Kidney (tissue), 14 donors: Measurements from ENCODE around the gene NDUFB7. TPM values are rescaled to one million over a fixed set of nuclear protein-coding genes. Genes with fewer than 3 reads are reported as not detected.
"Not testable (repeated sequence)": the region's sequence is repeated elsewhere in the genome, so short reads cannot be mapped to it uniquely, and the experiment has no call there.

Source experiments
- DNase-seq, 5 donors: peaks; one replicate each; pipeline ENCODE4 v3.0.0-alpha.2; 2013 to 2020
- FAIRE-seq: peaks from 2 replicates; lab custom pipeline; 2012; peaks lifted over from hg19 to GRCh38; lab: Jason Lieb, UNC
- H3K27ac ChIP-seq, 2 donors: one replicate each; pipeline ENCODE4 v1.7.0; 2013; ENCODE audit warnings: low read depth in 2 of 2, low read length in 2 of 2, inconsistent platforms in 1 of 2
- H3K27me3 ChIP-seq: one replicate; pipeline ENCODE4 v1.7.1; 2013; ENCODE audit warnings: low read length, inconsistent platforms; ENCODE audit not compliant: control insufficient read depth, insufficient read depth
- H3K36me3 ChIP-seq, 3 donors: one replicate each; pipeline versions ENCODE4 v1.7.0 to v1.7.1; 2013; ENCODE audit warnings: low read length in 3 of 3, control low read depth in 1 of 3, inconsistent platforms in 1 of 3; ENCODE audit not compliant: insufficient read depth in 3 of 3, control insufficient read depth in 2 of 3
- H3K4me1 ChIP-seq, 3 donors: one replicate each; pipeline versions ENCODE4 v1.7.0 to v1.7.1; 2013; ENCODE audit warnings: low read length in 3 of 3, inconsistent platforms in 1 of 3, low read depth in 1 of 3; ENCODE audit not compliant: control insufficient read depth in 2 of 3, insufficient read depth in 2 of 3
- H3K4me3 ChIP-seq, 3 donors: one replicate each; pipeline versions ENCODE4 v1.7.0 to v1.8.1; 2013; ENCODE audit warnings: low read length in 3 of 3, control low read depth in 1 of 3, inconsistent platforms in 1 of 3
- H3K9ac ChIP-seq, 3 donors: one replicate each; pipeline versions ENCODE4 v1.7.0 to v1.7.1; 2013; ENCODE audit warnings: low read length in 3 of 3, control low read depth in 1 of 3, inconsistent platforms in 1 of 3
- H3K9me3 ChIP-seq, 3 donors: one replicate each; pipeline versions ENCODE4 v1.7.0 to v1.7.1; 2013; ENCODE audit warnings: low read length in 3 of 3, control low read depth in 1 of 3, inconsistent platforms in 1 of 3; ENCODE audit not compliant: control insufficient read depth in 2 of 3, insufficient read depth in 1 of 3
- CTCF ChIP-seq: IDR thresholded peaks from 3 replicates; pipeline ENCODE4 v1.5.1; 2012; ENCODE audit warnings: mild to moderate bottlenecking, moderate library complexity, borderline replicate concordance; ENCODE audit not compliant: insufficient read depth; ENCODE audit errors: extremely low read depth
- intact Hi-C: fragments of 100-400 bp; cut with DNase I; formaldehyde crosslinking; loops from one replicate; pipeline ENCODE4 v1.11.1; 2022
- polyA plus RNA-seq: library from polyadenylated mRNA; stranded (reverse); fragments of 350-450 nt; fragmentation: Illumina TruSeq; extraction: RNeasy Lipid Tissue Mini Kit (QIAGEN cat#74804); gene quantifications from one replicate; pipeline ENCODE4 v1.2.3, GENCODE V29; 2014; ENCODE audit warnings: low read depth, low replicate concordance; ENCODE audit not compliant: insufficient read depth
- total RNA-seq: library from RNA; stranded (reverse); fragmentation: NEBNext Ultra II Directional; extraction: Animal tissue kit (Norgen Biotek cat#: 25700); gene quantifications from one replicate; pipeline ENCODE4 v1.2.1, GENCODE V29; 2021
- donor health status: control.
- donor health status: control.
- donor health status: control.
- donor health status: control.
- donor health status: control.
- donor health status: DM: yes; HTN: yes; CAD: no.
- donor health status: Normal renal cell carcinoma (clear cell type).

NDUFB7 gene
- total and polyA plus RNA-seq, 2 donors from 2014 or later = 146 to 894 TPM

GRCh38 chr19:14553939-14554243 lies 18.0 kb downstream of the NDUFB7 start:
- Histone ChIP-seq H3K27ac (peak overlapping the region; percentile 2 to 32), H3K36me3 (no peaks in the 10 kb centered on the region), H3K4me3 (no peak overlapping the region), H3K9me3 (no peaks in the 10 kb centered on the region), H3K27me3 (no peaks in the 10 kb centered on the region), H3K9ac (no peak overlapping the region), H3K4me1 (peaks cover 0 to 32% (median 18%) of the 10 kb centered on the region in 3 donors)
- DNase-seq (no peak), FAIRE-seq (no peak)
- intact Hi-C loops = no loop called here
- no peak for TF ChIP-seq CTCF

GRCh38 chr19:14553042-14553938 lies 18.6 kb downstream of the NDUFB7 start:
- Histone ChIP-seq H3K4me1 (peaks cover 0 to 32% (median 18%) of the 10 kb centered on the region in 3 donors), H3K9ac (peak overlapping the region in 1 of 3 donors; percentile 26), H3K9me3 (no peaks in the 10 kb centered on the region), H3K4me3 (no peak overlapping the region), H3K27ac (peak overlapping the region in 1 of 2 donors; percentile 32), H3K27me3 (no peaks in the 10 kb centered on the region), H3K36me3 (no peaks in the 10 kb centered on the region)
- intact Hi-C loops = no loop called here
- no peak for FAIRE-seq
- DNase-seq = no peak
- no peak for TF ChIP-seq CTCF

GRCh38 chr19:14552006-14552360 lies 19.9 kb downstream of the NDUFB7 start:
- H3K9ac ChIP-seq = peak overlapping the region in 1 of 3 donors; percentile 7
- H3K9me3 ChIP-seq, H3K27me3 ChIP-seq, FAIRE-seq, H3K36me3 ChIP-seq, intact Hi-C loops, H3K27ac ChIP-seq, DNase-seq, H3K4me3 ChIP-seq: not testable (repeated sequence)
- peaks cover 0 to 32% (median 18%) of the 10 kb centered on the region in 3 donors for H3K4me1 ChIP-seq

- H3K27ac ChIP-seq, H3K9ac ChIP-seq, H3K36me3 ChIP-seq, H3K9me3 ChIP-seq, intact Hi-C loops, FAIRE-seq, H3K27me3 ChIP-seq, H3K4me3 ChIP-seq: not testable (repeated sequence)
- TF ChIP-seq CTCF = peak; percentile 16
- peak; percentile 58 to 81 (median 73) for DNase-seq
- peaks cover 0 to 28% (median 14%) of the 10 kb centered on the region in 3 donors for H3K4me1 ChIP-seq
Measured at GRCh38 chr19:14551134-14552005, 20.5 kb downstream of the NDUFB7 start.
